ENCODE results near the gene LPP.
A peak's percentile ranks its signal among the peaks of the same experiment; 100 is the strongest.

The LPP gene

DNA sequence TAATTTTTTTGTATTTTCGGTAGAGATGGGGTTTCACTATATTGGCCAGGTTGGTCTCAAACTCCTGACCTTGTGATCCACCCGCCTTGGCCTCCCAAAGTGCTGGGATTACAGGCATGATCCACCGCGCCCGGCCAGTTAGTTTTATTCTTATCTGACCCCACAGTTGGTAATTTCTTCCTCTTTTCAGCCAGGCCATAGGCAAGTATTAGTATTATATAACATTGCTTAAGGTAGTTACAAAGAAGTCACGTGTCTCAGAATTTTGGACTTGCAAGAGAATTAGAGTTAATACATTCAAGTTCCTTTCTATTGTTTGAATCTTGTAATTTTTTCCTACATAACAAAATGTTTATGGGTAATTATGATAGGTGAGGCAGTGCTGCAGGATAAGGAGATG, 334.8 kb downstream of the LPP start:
- DNase-seq = no peak

DNA sequence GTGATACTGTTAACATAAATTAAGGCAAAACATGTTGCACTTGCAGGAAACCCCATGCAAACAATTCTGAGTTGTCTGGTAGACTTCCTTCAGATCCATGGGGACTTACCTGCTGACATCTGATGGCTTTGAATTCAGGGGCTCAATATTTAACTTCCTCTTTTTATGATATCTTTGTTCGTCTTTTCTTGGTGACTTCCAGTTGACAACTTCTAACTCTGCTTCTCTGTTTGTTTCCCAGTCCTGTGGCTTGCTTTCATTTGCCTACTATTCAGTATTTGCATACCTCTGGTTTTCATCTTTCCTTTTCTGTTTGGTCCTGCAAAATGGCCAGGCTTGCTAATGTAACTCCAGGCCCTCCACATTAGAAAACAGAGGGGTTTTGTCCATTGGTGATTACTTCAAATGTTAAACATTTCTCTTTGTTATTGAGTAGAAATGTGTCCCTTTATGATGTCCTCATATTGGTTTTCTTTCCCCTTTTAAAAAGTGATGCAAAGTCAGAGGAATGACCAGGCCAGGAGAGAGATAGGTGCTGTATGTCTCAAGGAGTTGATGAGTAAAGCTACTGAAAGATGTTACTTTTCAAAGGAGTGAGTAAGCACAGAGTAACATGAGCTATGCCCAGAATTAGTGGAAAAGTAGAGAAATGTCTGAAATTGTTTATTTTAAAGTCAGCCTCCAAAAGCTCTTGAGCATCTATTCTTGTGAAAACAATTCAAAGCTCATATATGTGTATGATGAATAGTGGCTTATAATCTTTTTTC, 335.9 kb downstream of the LPP start:
- peak in 1 of 4 experiments; percentile 10 for DNase-seq

GRCh38 chr3:188490416-188490815, 336.5 kb downstream of the LPP start:
- DNase-seq = no peak

GRCh38 chr3:188491276-188491687, 337.3 kb downstream of the LPP start:
- DNase-seq = no peak

DNA sequence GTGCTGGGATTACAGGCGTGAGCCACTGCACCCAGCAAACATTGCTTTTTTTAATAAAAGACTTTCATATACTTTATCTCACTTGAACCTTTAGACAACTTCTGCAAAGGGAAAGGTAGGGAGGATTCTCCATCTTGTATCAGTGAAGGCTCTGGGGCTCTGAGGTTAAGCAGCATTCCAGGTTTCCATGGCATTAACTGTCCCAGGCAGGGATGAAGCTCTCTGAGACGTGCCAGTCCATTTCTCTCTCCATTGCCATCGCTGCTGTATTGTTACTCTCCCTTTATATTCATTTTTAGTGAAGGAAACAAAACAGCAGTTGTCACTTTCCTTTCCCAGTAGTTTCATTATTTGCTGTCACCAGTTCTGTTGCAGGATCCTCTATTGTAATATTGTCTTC, 342.4 kb downstream of the LPP start:
- no peak for DNase-seq

GRCh38 chr3:188497021-188497420, 343.1 kb downstream of the LPP start:
- DNase-seq = no peak

GRCh38 chr3:188503647-188504046, 349.7 kb downstream of the LPP start:
- DNase-seq = no peak

- peak in 3 of 4 experiments; percentile 6 to 53 (median 48) for DNase-seq
These were observed 351.2 kb downstream of the LPP start for GRCh38 chr3:188505151-188505550.

DNA sequence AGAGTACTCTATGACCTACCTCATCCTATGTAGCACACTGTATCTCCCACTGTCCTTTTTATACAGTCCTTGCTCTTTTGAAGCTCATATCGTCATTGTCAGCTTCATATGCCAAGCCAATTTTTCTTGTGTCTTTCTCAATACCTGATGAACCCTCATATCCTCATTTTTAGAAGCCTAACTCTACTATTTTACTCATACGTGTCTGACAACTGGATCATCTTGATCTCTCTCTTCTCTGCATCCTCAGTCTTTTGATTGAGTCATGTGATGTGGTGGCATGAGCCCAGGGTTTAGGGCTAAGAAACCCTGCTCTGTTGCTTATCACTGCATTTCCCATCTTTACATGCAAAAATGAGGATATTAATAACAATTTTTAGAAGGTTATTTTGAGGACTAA, 352.0 kb downstream of the LPP start:
- peak in 2 of 4 experiments; percentile 30 to 60 for DNase-seq

- peak in 2 of 4 experiments; percentile 18 to 24 for DNase-seq
These were observed 352.5 kb downstream of the LPP start for GRCh38 chr3:188506446-188506845.

DNA sequence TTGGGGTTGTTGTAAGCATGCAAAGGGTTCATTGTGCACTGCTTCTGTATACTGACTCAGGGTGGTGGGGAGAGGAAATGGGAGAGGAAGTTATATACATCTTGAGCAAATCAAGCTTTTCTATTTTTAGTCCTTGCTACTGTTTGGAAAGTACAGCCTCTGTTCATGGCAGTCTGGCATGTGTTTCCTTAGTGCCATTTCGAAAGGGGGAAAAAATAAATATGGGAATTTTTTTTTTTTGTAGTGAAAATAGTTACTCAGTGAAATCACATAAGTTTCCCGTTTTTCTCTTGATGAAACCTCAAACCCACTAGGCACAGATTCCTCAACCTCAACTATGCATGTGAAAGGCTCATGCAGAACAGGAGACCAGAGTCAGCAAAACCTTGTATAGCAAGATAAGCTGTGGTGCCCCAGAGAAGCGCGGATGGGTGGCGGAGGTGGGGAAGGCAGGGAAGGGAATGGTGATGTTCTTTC, 353.3 kb downstream of the LPP start:
- peak; percentile 74 to 95 (median 84) for DNase-seq

- no peak for DNase-seq
These were observed 354.5 kb downstream of the LPP start for GRCh38 chr3:188508454-188508853.

DNA sequence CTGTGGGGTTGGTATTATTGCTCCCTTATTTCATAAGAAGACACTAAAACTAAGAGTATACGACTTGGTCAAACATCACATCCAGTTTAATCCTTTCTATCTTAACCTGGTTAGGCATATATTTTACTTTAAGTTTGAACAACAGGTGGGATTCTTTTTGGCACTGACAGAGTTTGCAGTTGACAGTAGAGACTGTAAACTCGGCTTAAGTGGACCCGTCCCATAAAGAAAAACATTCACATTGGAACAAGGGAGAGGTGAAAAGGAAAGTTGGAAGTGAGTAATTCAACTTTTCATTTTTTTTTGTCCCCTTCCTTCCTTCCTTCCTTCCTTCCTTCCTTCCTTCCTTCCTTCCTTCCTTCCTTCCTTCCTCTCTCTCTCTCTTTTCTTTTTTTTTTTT, 355.4 kb downstream of the LPP start:
- DNase-seq = no peak

DNA sequence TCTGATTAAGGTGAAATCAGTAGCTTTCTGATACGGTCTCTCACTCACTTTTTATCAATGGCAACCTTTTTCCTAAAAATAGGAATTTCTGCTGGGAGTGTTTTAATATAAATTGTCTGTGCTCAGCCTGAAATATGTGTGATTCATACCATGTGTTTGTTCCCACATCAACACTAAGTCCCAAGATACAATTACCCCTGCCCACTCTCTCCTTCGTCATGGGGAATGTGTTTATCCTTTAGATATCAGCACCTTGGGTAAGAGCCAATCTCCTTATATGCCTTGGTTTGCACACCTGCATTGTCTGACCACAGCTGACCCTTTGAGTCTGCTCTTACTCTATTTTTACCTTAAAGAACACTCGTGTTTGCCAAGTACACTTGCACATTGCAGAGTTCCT, 356.4 kb downstream of the LPP start:
- no peak for DNase-seq

DNA sequence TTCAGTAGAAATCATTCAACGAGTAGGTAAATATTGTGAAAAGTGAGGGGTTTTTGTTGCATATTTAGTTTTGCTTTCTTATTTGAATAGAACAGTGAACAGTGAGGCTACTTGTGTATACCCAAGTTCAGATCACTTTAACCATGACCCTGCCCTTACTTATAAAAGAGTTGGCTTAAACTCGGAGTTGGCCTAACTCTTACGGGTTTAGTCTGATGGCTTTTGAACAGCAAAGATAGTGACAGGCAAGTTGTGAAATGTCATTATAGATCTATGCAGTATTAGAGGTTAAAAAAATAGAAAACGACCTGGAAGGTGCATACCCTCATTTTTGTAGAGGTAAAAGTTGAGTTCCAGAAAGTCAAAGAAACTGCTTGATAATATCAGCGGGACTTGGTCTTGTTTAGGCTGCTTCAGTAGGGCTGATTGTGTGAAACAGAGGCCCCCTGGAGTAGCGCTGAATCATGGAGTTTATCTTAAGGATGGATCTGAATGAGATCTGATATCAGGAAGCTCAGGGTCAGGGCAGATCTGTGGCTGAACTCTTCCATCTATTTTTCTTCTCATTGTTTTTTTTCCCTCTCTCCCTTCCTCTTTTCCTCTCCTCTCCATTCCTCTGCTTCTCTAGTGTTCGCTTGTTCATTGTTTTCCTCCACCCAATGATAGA, 359.8 kb downstream of the LPP start:
- DNase-seq = no peak

- DNase-seq = no peak
These were observed 362.6 kb downstream of the LPP start for GRCh38 chr3:188516515-188516914.

GRCh38 chr3:188518416-188518815, 364.5 kb downstream of the LPP start:
- no peak for DNase-seq

DNA sequence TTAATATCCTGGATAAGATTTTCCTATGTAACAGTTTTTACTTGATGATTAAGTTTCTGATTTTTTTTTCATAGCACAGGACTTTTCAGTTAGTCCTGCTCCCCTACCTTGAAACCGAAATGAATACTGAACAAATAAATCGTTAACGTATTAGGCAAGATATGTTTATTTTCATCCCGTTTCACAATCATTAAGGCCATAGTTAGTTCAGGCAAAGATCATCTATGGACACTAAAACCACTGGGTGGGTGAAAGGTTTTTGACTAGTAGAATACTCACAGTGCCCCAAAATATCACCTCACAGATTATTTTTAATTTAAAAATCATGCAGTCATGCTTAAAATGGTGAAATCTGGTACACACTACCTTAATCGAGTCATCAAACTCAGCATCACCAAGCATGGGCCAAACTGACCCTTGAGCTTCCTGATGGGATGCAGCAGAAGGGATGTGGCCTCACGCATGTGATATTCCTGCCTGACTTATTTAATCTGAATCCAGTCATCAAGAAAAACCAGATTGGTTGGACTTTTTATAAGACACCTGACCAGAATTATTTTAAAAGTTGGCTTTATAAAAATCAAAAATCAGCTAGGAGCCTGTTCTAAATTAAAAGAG, 365.0 kb downstream of the LPP start:
- no peak for DNase-seq

GRCh38 chr3:188520466-188520865, 366.5 kb downstream of the LPP start:
- no peak for DNase-seq

GRCh38 chr3:188522115-188522514, 368.2 kb downstream of the LPP start:
- DNase-seq = no peak

DNA sequence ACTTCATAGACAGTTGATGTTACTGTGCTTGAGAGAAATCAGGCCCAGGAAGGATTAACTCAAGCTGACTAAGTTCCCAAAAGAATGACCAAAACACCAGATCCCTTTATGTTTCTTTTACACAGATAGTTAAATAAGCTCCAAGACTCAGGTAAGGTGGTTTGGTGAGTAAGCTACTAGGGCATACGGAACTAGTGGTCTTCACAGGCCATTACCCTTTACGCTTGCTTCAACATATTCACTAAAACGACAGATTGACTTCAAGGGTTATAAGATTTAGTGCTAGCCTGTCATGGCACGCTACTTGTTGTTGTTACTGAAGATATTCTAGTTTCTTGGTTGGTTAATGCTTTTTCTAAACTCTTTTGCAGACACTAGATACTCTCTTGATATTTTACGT, 369.3 kb downstream of the LPP start:
- DNase-seq = no peak

GRCh38 chr3:188524052-188524451, 370.1 kb downstream of the LPP start:
- DNase-seq = no peak

DNA sequence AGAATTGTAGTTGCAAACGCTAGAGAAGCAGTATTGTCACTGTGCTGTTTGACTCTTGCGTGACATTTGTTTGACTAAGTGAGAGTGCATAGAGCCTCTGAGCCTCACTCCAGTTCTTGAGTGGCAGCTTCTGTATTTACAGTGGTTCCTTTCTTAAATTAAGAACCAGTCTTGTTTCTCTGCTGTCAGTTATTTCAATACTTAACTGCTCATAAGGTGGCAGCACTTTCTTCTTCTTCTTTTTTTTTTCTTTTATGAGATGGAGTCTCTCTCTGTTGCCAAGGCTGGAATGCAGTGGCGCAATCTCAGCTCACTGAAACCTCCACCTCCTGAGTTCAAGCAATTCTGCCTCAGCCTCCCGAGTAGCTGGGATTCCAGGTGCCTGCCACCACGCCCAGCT, 372.1 kb downstream of the LPP start:
- peak; percentile 18 to 66 (median 43) for DNase-seq

DNA sequence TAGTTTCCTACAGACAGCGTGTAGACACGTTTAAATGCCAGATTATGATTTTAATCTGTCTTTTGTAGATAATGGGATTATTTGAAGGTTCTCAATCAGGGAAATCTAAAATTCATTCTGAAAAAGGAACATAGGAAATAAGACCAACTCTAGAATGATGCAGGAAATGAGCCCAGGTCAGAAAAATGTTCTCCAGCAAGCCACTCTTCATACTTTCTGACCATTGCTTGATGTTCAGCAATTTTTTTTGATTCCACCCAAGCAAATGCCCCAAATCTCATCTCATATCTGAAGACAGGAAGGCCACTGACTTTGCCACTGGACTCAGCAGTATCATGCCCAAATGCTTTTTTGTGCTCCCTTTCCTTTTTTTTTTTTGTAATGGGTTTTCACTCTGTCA, 373.4 kb downstream of the LPP start:
- no peak for DNase-seq

Measured in suppressor macrophage (primary cell).